ENCODE measurements around the gene TNFRSF25. TPM values are rescaled to one million over a fixed set of nuclear protein-coding genes. Genes with fewer than 3 reads are reported as not detected.
"Not testable (repeated sequence)": the region's sequence is repeated elsewhere in the genome, so short reads cannot be mapped to it uniquely, and the experiment has no call there.

The TNFRSF25 gene
- total RNA-seq, 4 donors from 2014 or later, result 31.0 to 88.4 (median 61.5) TPM

DNA sequence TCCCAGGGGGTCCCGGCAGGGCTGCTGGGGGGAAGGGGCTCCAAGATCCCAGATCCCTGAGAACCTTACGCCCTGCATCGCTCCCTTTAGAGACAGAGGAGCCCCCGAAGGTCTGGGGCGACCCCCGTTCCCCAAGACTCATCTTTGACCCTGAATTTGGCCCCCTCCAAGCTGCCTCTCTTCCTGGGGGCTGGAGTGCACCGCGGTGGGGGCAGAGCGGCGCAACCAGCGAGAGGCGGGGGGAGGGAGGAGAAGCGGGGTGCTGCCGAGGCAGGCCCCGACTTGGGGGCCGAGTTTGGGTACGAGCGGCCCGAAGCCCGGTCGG is 30.9 kb upstream of the TNFRSF25 start:
- H3K27ac ChIP-seq, result peak overlapping the region in 1 of 4 donors; percentile 25
- TF ChIP-seq POLR2A (IDR thresholded peaks at IDR 0.05), result no peak
- TF ChIP-seq, protein P1, sequence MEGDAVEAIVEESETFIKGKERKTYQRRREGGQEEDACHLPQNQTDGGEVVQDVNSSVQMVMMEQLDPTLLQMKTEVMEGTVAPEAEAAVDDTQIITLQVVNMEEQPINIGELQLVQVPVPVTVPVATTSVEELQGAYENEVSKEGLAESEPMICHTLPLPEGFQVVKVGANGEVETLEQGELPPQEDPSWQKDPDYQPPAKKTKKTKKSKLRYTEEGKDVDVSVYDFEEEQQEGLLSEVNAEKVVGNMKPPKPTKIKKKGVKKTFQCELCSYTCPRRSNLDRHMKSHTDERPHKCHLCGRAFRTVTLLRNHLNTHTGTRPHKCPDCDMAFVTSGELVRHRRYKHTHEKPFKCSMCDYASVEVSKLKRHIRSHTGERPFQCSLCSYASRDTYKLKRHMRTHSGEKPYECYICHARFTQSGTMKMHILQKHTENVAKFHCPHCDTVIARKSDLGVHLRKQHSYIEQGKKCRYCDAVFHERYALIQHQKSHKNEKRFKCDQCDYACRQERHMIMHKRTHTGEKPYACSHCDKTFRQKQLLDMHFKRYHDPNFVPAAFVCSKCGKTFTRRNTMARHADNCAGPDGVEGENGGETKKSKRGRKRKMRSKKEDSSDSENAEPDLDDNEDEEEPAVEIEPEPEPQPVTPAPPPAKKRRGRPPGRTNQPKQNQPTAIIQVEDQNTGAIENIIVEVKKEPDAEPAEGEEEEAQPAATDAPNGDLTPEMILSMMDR (IDR thresholded peaks at IDR 0.05), result no peak
- no peak for DNase-seq

GRCh38 chr1:6496365-6496721 is 30.4 kb upstream of the TNFRSF25 start:
- no peaks in the 10 kb centered on the region for H3K36me3 ChIP-seq
- no peak overlapping the region for H3K4me3 ChIP-seq
- DNase-seq, result no peak
- H3K9me3 ChIP-seq, result no peaks in the 10 kb centered on the region
- H3K27ac ChIP-seq, result no peak overlapping the region
- H3K27me3 ChIP-seq, result no peaks in the 10 kb centered on the region
- peaks cover 0 to 20% (median 5%) of the 10 kb centered on the region in 4 donors for H3K4me1 ChIP-seq
- TF ChIP-seq, protein P1 (IDR thresholded peaks at IDR 0.05), result no peak
- TF ChIP-seq POLR2A (IDR thresholded peaks at IDR 0.05), result no peak

More for the DNA sequence above, 30.9 kb upstream of the TNFRSF25 start:
- H3K36me3 ChIP-seq, result no peaks in the 10 kb centered on the region
- no peaks in the 10 kb centered on the region for H3K9me3 ChIP-seq
- no peaks in the 10 kb centered on the region for H3K27me3 ChIP-seq
- peak overlapping the region; percentile 36 to 65 (median 60) for H3K4me3 ChIP-seq
- H3K4me1 ChIP-seq, result peaks cover 0 to 15% (median 4%) of the 10 kb centered on the region in 4 donors

DNA sequence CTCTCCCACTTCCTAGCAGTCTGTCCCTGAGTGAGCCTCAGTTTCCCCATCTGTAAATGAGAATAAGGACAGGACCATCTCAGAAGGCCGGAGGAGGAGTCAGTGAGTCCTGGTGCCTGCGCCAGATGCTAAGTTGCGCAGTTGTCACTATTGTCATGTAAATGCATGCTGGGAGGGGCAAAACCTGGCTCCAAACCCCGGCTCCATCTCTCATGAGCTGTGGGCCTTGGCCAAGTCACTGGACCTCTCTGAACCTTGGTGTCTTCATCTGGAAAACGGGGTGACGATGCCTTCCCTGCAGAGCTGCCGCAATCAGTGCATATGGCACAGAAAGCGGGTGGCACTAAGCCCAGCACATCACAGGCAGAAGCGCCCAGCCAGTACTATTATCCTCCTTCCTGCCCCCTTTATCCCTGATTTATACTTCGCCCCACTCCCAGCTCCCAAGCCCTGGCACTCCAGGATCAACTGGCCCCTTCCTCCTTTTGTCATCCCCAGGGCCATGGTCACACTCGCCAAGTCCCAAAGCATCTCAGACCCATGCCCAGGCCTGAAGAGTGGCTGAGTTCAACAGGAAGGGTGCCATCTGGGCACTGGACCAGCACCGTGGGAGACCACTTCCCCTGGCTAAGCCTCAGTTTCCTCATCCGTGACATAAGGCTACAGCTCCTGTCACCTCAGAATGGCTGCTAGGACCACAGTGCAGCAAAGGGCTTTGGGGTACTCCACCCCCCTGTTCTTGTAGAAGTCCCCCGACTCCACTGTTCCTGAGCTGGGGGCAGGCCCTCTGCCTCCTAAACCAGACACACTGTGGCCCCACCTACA is 29.8 kb upstream of the TNFRSF25 start:
- H3K4me3 ChIP-seq, result no peak overlapping the region
- TF ChIP-seq POLR2A (IDR thresholded peaks at IDR 0.05), result no peak
- TF ChIP-seq, protein P1 (IDR thresholded peaks at IDR 0.05), result no peak
- DNase-seq, result no peak
- H3K36me3 ChIP-seq, result no peaks in the 10 kb centered on the region
- H3K27me3 ChIP-seq, result no peaks in the 10 kb centered on the region
- H3K4me1 ChIP-seq, result peaks cover 0 to 25% (median 6%) of the 10 kb centered on the region in 4 donors
- H3K9me3 ChIP-seq, result no peaks in the 10 kb centered on the region
- no peak overlapping the region for H3K27ac ChIP-seq

DNA sequence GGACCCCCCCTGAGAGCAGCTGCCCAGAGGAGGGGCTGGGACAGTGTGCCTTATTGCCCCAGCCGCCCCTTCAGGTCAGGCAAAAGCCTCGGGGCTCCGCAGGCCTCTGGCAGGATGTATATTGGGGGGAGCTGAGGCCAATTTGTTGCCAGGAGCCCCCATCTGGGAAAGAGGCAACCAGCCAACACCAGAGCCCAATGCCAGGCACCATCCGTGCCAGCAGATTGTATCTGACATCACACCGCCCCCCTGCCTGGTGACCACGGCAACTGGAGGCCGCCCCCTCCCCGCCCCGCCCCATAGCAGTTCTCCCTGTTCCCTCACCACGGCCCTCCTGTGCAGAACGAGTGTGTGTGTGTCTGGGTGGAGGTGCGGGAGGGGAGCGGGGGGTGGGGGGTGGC is 29.1 kb upstream of the TNFRSF25 start:
- no peak for DNase-seq
- Histone ChIP-seq H3K4me1 (peaks cover 0 to 30% (median 8%) of the 10 kb centered on the region in 4 donors), H3K4me3 (no peak overlapping the region), H3K27me3 (no peaks in the 10 kb centered on the region), H3K9me3 (no peaks in the 10 kb centered on the region), H3K36me3 (no peaks in the 10 kb centered on the region), H3K27ac (no peak overlapping the region)
- TF ChIP-seq, protein P1 (IDR thresholded peaks at IDR 0.05), result no peak
- no peak for TF ChIP-seq POLR2A (IDR thresholded peaks at IDR 0.05)

DNA sequence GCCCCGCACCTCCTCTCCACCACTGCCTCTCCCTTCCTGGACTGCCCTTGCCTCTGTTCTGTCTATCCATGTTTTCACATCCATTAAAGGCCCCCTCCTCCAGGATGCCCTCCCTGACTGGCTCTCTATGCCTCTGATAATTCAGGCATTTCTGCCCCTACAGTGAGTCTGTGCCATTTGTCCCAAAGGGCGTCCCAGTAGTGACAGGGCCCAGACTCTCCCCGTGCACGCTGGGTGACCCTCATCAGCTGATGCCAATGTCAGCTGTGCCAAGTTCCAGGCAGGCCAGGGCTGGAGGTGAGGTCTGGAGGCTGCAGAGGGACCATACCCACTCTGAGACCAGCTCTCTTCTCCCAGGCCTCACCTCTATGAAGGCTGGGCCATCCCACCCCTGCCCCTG is 28.7 kb upstream of the TNFRSF25 start:
- no peak overlapping the region for H3K4me3 ChIP-seq
- no peaks in the 10 kb centered on the region for H3K27me3 ChIP-seq
- TF ChIP-seq POLR2A (IDR thresholded peaks at IDR 0.05), result no peak
- TF ChIP-seq, protein P1 (IDR thresholded peaks at IDR 0.05), result no peak
- no peak for DNase-seq
- H3K36me3 ChIP-seq, result no peaks in the 10 kb centered on the region
- no peak overlapping the region for H3K27ac ChIP-seq
- H3K4me1 ChIP-seq, result peaks cover 0 to 34% (median 8%) of the 10 kb centered on the region in 4 donors
- no peaks in the 10 kb centered on the region for H3K9me3 ChIP-seq

GRCh38 chr1:6493834-6494223 is 27.9 kb upstream of the TNFRSF25 start:
- H3K4me1 ChIP-seq, result peaks cover 0 to 41% (median 8%) of the 10 kb centered on the region in 4 donors
- not testable (repeated sequence) for H3K27ac ChIP-seq, H3K4me3 ChIP-seq, H3K36me3 ChIP-seq, H3K9me3 ChIP-seq, H3K27me3 ChIP-seq, DNase-seq
